AG09319 (cell line): Measurements from ENCODE around the gene CYB561A3.

Source experiments
- DNase-seq: peaks from one replicate; pipeline ENCODE4 v3.0.0-alpha.2; 2010; ENCODE audit warnings: low read depth; ENCODE audit errors: extremely low read depth
- CTCF ChIP-seq: IDR thresholded peaks from 2 replicates; pipeline ENCODE4 v1.5.1; 2011; ENCODE audit warnings: low read depth, mild to moderate bottlenecking, inconsistent platforms, low read length, moderate library complexity

The CYB561A3 gene

GRCh38 chr11:61309739-61310138, 51.9 kb downstream of the CYB561A3 start:
- TF ChIP-seq CTCF = no peak
- DNase-seq = no peak

GRCh38 chr11:61309141-61309540, 52.5 kb downstream of the CYB561A3 start:
- no peak for TF ChIP-seq CTCF

GRCh38 chr11:61307354-61307753, 54.3 kb downstream of the CYB561A3 start:
- no peak for TF ChIP-seq CTCF
- DNase-seq = no peak

More at GRCh38 chr11:61309141-61309540, 52.5 kb downstream of the CYB561A3 start:
- DNase-seq = no peak

- TF ChIP-seq CTCF = no peak
- no peak for DNase-seq
These were observed 55.5 kb downstream of the CYB561A3 start for GRCh38 chr11:61306221-61306620.

- TF ChIP-seq CTCF = no peak
- DNase-seq = no peak
These were observed 56.3 kb downstream of the CYB561A3 start for GRCh38 chr11:61305417-61305816.

- TF ChIP-seq CTCF = no peak
- DNase-seq = no peak
These were observed 58.0 kb downstream of the CYB561A3 start for GRCh38 chr11:61303725-61304124.

GRCh38 chr11:61302550-61302949, 59.1 kb downstream of the CYB561A3 start:
- DNase-seq = no peak
- TF ChIP-seq CTCF = no peak
